AG09319 (cell line): Measurements from ENCODE around the gene CLDN15.

Experiments
- DNase-seq: peaks from one replicate; pipeline ENCODE4 v3.0.0-alpha.2; 2010; ENCODE audit warnings: low read depth; ENCODE audit errors: extremely low read depth
- CTCF ChIP-seq: IDR thresholded peaks from 2 replicates; pipeline ENCODE4 v1.5.1; 2011; ENCODE audit warnings: low read depth, mild to moderate bottlenecking, inconsistent platforms, low read length, moderate library complexity

The CLDN15 gene

GRCh38 chr7:101216860-101217387 lies 20.7 kb downstream of the CLDN15 start:
- TF ChIP-seq CTCF = no peak
- DNase-seq = no peak

- DNase-seq = no peak
- TF ChIP-seq CTCF = no peak
Measured at GRCh38 chr7:101216001-101216859, 21.4 kb downstream of the CLDN15 start.

- no peak for DNase-seq
- no peak for TF ChIP-seq CTCF
Measured at GRCh38 chr7:101212014-101212413, 25.6 kb downstream of the CLDN15 start.

GRCh38 chr7:101211501-101211900 lies 26.1 kb downstream of the CLDN15 start:
- DNase-seq = no peak
- TF ChIP-seq CTCF = no peak

- no peak for DNase-seq
- no peak for TF ChIP-seq CTCF
Measured at GRCh38 chr7:101210143-101210542, 27.5 kb downstream of the CLDN15 start.

- DNase-seq = no peak
- TF ChIP-seq CTCF = no peak
Measured at GRCh38 chr7:101208794-101209193, 28.8 kb downstream of the CLDN15 start.

- TF ChIP-seq CTCF = no peak
Measured at GRCh38 chr7:101207459-101207858, 30.1 kb downstream of the CLDN15 start.

More at GRCh38 chr7:101207459-101207858, 30.1 kb downstream of the CLDN15 start:
- no peak for DNase-seq
